GM23248 (cell line): ENCODE data around the gene KCNAB1. TPM values are rescaled to one million over a fixed set of nuclear protein-coding genes. Genes with fewer than 3 reads are reported as not detected.

Experiments used
- DNase-seq: peaks from one replicate; pipeline ENCODE4 v3.0.0-alpha.2; 2015
- H2AFZ ChIP-seq: fragments of 200-600 bp; sonication (generic); 2 replicates; pipeline ENCODE4 v1.6.1; 2016; ENCODE audit warnings: antibody characterized with exemption
- H3F3A ChIP-seq: fragments of 200-600 bp; sonication (generic); 2 replicates; pipeline ENCODE4 v1.6.1; 2016; ENCODE audit warnings: mild to moderate bottlenecking, antibody characterized with exemption, mixed run types; ENCODE audit not compliant: insufficient read depth
- H3K27ac ChIP-seq: fragments of 200-600 bp; sonication (generic); 2 replicates; pipeline ENCODE4 v1.5.1; 2016; ENCODE audit warnings: mild to moderate bottlenecking
- H3K27me3 ChIP-seq: fragments of 200-600 bp; sonication (generic); replicated peaks from 2 replicates; pipeline ENCODE4 v1.6.1; 2016; ENCODE audit warnings: mild to moderate bottlenecking; ENCODE audit not compliant: insufficient read depth
- H3K36me3 ChIP-seq: fragments of 200-600 bp; sonication (generic); 2 replicates; pipeline ENCODE4 v1.6.1; 2016; ENCODE audit warnings: low read depth, mild to moderate bottlenecking
- H3K4me1 ChIP-seq: fragments of 200-600 bp; sonication (generic); 2 replicates; pipeline ENCODE4 v1.6.1; 2016; ENCODE audit warnings: mild to moderate bottlenecking; ENCODE audit not compliant: insufficient read depth
- H3K4me2 ChIP-seq: fragments of 200-600 bp; sonication (generic); one replicate; pipeline ENCODE4 v1.6.1; 2016; ENCODE audit warnings: mild to moderate bottlenecking; ENCODE audit not compliant: unreplicated experiment
- H3K4me3 ChIP-seq: fragments of 200-600 bp; sonication (generic); 2 replicates; pipeline ENCODE4 v1.5.1; 2016; ENCODE audit warnings: mild to moderate bottlenecking
- H3K79me2 ChIP-seq: fragments of 200-600 bp; sonication (generic); 2 replicates; pipeline ENCODE4 v1.6.1; 2016; ENCODE audit warnings: mild to moderate bottlenecking; ENCODE audit not compliant: insufficient read depth
- H3K9ac ChIP-seq: fragments of 200-600 bp; sonication (generic); 2 replicates; pipeline ENCODE4 v1.6.1; 2016; ENCODE audit warnings: mild to moderate bottlenecking
- H3K9me2 ChIP-seq: fragments of 200-600 bp; sonication (generic); 2 replicates; pipeline ENCODE4 v1.6.1; 2016; ENCODE audit warnings: mixed run types, mild to moderate bottlenecking, moderate library complexity; ENCODE audit not compliant: insufficient read depth
- H3K9me3 ChIP-seq: fragments of 200-600 bp; sonication (generic); one replicate; pipeline ENCODE4 v1.6.1; 2017; ENCODE audit warnings: low read depth
- H4K20me1 ChIP-seq: fragments of 200-600 bp; sonication (generic); 2 replicates; pipeline ENCODE4 v1.6.0; 2016; ENCODE audit not compliant: insufficient read depth
- EZH2 ChIP-seq: fragments of 200-600 bp; sonication (generic); IDR thresholded peaks from 2 replicates; pipeline ENCODE4 v1.6.1; 2018; ENCODE audit warnings: antibody characterized with exemption, mild to moderate bottlenecking; ENCODE audit not compliant: insufficient read depth, poor library complexity, severe bottlenecking
- EZH2phosphoT487 ChIP-seq: fragments of 200-600 bp; sonication (generic); IDR thresholded peaks from 2 replicates; pipeline ENCODE4 v1.6.1; 2018; ENCODE audit warnings: antibody characterized with exemption, moderate library complexity, mild to moderate bottlenecking, low read depth; ENCODE audit not compliant: insufficient read depth
- WGBS, 2 experiments: methylation state at CpG; one replicate each; pipeline ENCODE4 v1.1.6; 2015 to 2017; ENCODE audit warnings: low lambda C conversion rate in 2 of 2, low coverage in 1 of 2; ENCODE audit errors: missing lambda C conversion rate in 2 of 2; 5-methylcytosine and 5-hydroxymethylcytosine counted together
- in situ Hi-C: fragments of 300-500 bp; cut with MboI; formaldehyde crosslinking; loops from 2 replicates; pipeline ENCODE4 v1.15.0; 2020
- polyA plus RNA-seq: library from polyadenylated mRNA; unstranded; fragments of >200 nt; fragmentation: Nextera tagmentation; extraction: Ambion mirVana; gene quantifications from 2 replicates; pipeline ENCODE4 v1.2.1, GENCODE V29; 2016
- total RNA-seq: library from RNA; depleted of rRNA; stranded (reverse); fragments of >200 nt; shearing (Covaris generic); gene quantifications from 2 replicates; pipeline ENCODE4 v1.2.3, GENCODE V29; 2014

Gene KCNAB1
- total and polyA plus RNA-seq, 2 experiments from 2014 or later: 1.1 TPM; not detected in 1

DNA sequence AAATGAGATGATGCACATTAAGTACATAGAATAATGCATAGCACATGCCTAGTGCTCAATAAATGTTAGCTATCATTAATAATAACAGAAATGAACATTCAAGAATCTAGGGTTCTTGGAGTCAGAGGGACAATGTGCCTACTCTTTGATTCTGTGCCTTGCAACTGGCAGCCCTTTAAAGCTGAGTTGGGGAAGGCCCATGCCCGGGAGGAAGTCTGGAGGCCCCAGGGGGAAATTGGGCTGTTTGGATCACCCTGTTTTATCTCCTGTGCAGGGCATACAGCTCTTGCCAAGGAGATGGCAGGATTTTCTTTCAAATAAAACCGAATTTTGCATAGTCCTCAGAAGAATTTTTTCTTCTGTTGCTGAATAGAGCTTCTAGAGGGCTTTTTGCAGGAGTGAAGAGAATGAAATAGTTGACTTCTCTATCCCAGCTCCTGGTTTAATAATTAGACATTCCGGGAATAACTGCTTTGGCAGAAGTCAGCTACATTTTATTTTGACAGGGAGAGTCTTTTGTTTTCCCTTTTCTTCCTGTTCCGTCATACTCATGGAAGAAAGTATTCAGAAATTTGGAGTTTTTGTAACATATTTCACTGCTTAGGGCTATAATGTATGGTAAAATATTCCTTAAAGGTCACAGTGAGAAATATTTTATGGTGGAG is 18.0 kb upstream of the KCNAB1 start:
- no peaks in the 10 kb centered on the region for H3F3A ChIP-seq
- no peaks in the 10 kb centered on the region for H3K36me3 ChIP-seq
- H3K79me2 ChIP-seq: no peaks in the 10 kb centered on the region
- 2 to 3% methylated on average over 4 of the region's 4 CpGs for WGBS, 2 experiments
- no peak overlapping the region for H3K4me2 ChIP-seq
- no peak for DNase-seq
- H3K27ac ChIP-seq: no peak overlapping the region
- no peak overlapping the region for H2AFZ ChIP-seq
- 0 out of 2 replicates have a peak, but pooled peaks cover 5% of the 10 kb centered on the region for H3K27me3 ChIP-seq
- no peak overlapping the region for H3K4me3 ChIP-seq
- no peak for TF ChIP-seq EZH2phosphoT487
- no peak for TF ChIP-seq EZH2
- H3K4me1 ChIP-seq: no peaks in the 10 kb centered on the region
- no peaks in the 10 kb centered on the region for H3K9me2 ChIP-seq
- H3K9ac ChIP-seq: no peak overlapping the region
- H3K9me3 ChIP-seq: no peaks in the 10 kb centered on the region
- in situ Hi-C loops: no loop called here
- H4K20me1 ChIP-seq: no peaks in the 10 kb centered on the region

DNA sequence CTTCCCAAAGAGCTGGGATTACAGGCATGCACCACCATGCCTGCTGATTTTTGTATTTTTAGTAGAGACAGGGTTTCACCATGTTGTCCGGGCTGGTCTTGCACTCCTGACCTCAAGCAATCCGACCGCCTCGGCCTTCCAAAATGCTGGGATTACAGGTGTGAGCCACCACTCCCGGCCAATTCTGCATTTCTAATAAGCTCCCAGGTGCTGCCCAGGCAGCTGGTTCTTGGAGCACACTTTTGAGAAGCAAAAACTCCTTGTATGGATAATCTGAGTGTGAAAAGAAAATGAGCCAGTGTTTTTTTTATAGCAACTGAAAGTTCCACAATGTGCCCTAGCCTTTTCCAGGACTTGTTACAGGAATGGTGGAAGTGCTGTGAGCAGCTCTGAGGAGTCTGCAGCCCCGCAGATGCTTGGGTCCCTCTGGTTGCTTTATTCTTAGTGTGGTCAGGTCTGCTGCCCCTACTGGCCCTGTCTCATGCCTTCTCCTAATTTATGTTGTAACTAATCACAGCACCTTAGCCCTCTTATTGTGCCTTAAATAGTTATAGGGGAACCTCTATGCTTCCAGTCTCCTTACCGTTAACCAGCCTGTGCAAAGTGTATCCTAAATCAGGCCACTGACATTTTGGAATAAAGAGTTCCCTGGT is 13.5 kb upstream of the KCNAB1 start:
- in situ Hi-C loops: no loop called here
- 75 to 80% methylated on average over 7 of the region's 7 CpGs for WGBS, 2 experiments
- TF ChIP-seq EZH2phosphoT487: no peak
- TF ChIP-seq EZH2: no peak

DNA sequence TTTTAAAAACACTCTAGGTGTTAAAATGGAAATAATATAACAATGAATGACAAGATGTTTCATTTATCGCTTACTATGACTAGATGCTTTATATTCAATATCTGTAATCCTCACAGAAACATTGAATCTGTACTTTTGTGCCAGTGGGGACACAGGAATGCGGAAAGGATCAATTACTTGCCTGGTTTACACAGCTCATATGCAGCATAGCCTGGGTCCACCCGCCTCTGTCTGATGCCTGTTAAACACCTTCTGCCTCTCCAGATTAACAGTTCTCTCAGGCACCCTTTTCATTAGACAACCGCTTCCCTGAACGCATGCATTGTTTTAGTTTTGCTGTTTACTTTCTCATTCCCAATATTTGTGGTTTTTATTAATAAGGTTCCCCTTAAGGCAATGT is 12.9 kb upstream of the KCNAB1 start:
- no peak for TF ChIP-seq EZH2
- TF ChIP-seq EZH2phosphoT487: no peak
- Histone ChIP-seq H3K9me2 (no peaks in the 10 kb centered on the region), H3K9ac (no peak overlapping the region), H3K9me3 (no peaks in the 10 kb centered on the region), H4K20me1 (no peaks in the 10 kb centered on the region), H3F3A (no peaks in the 10 kb centered on the region), H3K27me3 (peaks cover 24% of the 10 kb centered on the region), H3K27ac (no peak overlapping the region), H3K4me3 (no peak overlapping the region), H3K4me1 (no peaks in the 10 kb centered on the region), H3K79me2 (no peaks in the 10 kb centered on the region), H3K4me2 (no peak overlapping the region), H3K36me3 (no peaks in the 10 kb centered on the region), H2AFZ (no peak overlapping the region)
- in situ Hi-C loops: no loop called here
- no peak for DNase-seq
- 76 to 78% methylated on average over 5 of the region's 5 CpGs for WGBS, 2 experiments

More for the DNA sequence above, 13.5 kb upstream of the KCNAB1 start:
- no peak for DNase-seq
- Histone ChIP-seq H3K27ac (no peak overlapping the region), H3K4me2 (no peak overlapping the region), H3K9me3 (no peaks in the 10 kb centered on the region), H3K9ac (no peak overlapping the region), H3K36me3 (no peaks in the 10 kb centered on the region), H3K9me2 (no peaks in the 10 kb centered on the region), H3K27me3 (peaks cover 24% of the 10 kb centered on the region), H3F3A (no peaks in the 10 kb centered on the region), H3K79me2 (no peaks in the 10 kb centered on the region), H3K4me1 (no peaks in the 10 kb centered on the region), H4K20me1 (no peaks in the 10 kb centered on the region), H2AFZ (no peak overlapping the region), H3K4me3 (no peak overlapping the region)

DNA sequence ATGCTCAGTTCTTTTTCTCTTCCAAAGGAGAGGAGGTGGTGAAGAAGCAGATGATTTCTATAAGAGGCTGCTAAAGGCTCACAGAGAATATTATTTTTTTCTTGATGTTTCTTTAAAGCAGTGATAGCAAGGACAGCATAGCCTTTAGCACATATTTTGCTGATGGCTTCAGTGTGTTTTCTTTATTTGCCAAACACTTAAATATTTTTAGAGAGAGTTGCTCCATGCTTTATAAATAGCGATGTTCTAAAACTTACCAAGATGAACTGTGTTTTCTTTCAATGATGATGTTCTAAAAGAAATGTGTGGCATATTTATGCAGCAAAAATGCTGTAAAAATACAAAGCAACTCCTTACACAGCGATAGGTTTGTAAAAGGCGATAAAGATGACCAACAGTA is 11.8 kb upstream of the KCNAB1 start:
- H2AFZ ChIP-seq: no peak overlapping the region
- no peak overlapping the region for H3K27ac ChIP-seq
- TF ChIP-seq EZH2phosphoT487 (no peak), EZH2 (no peak)
- H3K27me3 ChIP-seq: peaks cover 27% of the 10 kb centered on the region
- in situ Hi-C loops: no loop called here
- H3K4me1 ChIP-seq: no peaks in the 10 kb centered on the region
- no peak overlapping the region for H3K9ac ChIP-seq
- no peaks in the 10 kb centered on the region for H3K79me2 ChIP-seq
- H3K9me3 ChIP-seq: no peaks in the 10 kb centered on the region
- no peak for DNase-seq
- WGBS, 2 experiments: 7 to 15% methylated on average over 3 of the region's 3 CpGs
- no peak overlapping the region for H3K4me2 ChIP-seq
- no peak overlapping the region for H3K4me3 ChIP-seq
- no peaks in the 10 kb centered on the region for H3K9me2 ChIP-seq
- no peaks in the 10 kb centered on the region for H3F3A ChIP-seq
- H3K36me3 ChIP-seq: no peaks in the 10 kb centered on the region
- no peaks in the 10 kb centered on the region for H4K20me1 ChIP-seq
